ENCODE results near the gene FADS1.

FADS1 gene

DNA sequence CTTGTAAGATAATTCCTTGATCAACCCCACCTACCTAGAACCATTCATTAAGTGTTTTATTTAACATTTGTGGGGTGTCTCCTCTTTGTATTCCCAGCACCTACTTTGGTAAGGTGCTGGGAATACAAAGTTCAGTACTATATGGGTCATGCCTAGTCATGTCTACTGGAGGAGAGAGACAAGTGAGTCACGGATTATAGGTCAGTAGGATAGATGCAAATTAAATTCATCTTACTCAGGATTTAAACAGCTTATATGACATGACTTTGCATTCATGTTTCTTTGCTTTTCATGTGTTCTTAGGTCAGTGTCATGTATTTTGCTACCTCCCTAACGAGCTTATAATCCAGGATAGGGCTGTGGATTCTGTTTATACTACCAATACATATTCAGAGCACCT is 3.4 kb upstream of the FADS1 start:
- no peak for DNase-seq

DNA sequence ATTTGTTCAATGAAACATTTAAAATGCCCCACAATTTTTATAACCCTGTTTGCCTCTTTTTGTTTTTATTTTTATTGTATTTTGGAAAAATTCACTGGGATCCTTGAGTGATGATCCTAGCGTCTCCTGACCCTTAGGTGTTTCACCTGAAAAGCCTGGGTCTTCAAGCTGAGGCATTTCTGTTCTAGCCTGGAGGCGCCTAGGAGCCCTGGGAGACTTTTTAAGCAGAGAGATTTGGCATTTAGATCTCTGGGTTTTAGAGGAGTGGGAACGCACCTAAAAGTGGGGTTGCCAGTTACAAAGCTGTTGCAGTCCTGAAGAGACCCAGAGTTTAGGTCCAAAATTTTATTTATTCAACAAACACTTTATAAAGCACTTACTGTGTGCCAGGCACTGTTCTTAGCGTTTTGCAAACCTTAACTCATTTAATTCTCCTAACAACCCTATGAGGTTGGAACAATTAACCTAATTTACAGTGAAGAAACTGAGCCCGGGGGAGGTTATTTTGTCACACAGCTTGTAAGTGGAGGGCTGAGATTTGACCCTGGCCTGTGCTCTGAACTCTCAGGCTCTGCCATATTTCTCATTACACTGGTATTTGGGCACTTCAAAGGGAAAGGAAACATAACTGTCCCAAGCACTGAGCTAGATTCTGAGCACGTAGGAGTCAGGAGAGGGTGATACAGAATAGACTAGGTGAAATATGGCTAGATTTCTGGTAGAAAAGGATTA is 834 bp upstream of the FADS1 start:
- no peak for DNase-seq

DNA sequence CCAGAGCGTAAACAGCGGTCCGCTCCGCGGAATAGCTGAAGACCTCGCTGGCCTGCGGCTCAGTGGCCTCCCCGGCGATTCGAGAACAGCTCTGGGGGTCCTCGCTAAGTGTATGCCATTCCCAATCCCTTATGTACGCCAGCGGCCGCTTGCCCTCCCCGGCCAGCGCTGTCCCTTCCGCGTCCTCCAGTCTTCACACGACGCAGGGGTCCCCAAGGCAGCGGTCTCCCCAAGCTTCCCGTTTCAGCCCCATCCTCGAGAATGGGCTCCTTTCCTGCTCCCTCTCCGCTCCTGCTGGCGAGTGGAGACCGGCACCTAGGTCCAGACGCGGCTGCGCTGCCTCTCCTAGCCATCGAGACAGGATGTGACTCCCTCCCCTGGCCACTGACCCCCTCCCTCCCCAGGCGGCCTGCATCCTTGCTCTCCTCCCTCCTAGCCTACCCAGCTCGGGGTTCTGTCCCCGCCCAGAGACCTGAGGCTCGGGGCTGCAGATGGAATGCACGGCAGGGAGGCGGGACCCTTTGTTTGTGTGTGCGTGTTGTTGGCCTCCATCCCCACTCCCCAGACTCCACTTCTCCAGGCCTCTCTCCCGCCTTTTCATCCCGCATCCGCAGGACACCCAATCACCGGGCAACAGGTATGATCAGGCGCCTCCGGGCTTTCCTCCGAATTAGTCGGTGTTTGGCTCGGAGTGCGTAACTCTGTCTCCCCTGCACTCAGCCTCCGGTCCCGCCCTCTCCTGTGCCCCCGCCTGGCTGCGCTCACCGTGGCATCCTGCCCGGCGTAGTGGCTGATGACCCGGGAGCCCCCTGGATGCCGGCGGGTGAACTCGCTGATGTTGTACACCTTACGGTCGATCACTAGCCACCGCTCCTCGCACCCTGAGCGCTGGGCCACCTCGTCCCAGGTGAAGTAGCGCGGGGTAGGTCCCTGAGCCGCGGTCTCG is 740 bp downstream of the FADS1 start:
- DNase-seq: peak in 1 of 2 donors; percentile 53

DNA sequence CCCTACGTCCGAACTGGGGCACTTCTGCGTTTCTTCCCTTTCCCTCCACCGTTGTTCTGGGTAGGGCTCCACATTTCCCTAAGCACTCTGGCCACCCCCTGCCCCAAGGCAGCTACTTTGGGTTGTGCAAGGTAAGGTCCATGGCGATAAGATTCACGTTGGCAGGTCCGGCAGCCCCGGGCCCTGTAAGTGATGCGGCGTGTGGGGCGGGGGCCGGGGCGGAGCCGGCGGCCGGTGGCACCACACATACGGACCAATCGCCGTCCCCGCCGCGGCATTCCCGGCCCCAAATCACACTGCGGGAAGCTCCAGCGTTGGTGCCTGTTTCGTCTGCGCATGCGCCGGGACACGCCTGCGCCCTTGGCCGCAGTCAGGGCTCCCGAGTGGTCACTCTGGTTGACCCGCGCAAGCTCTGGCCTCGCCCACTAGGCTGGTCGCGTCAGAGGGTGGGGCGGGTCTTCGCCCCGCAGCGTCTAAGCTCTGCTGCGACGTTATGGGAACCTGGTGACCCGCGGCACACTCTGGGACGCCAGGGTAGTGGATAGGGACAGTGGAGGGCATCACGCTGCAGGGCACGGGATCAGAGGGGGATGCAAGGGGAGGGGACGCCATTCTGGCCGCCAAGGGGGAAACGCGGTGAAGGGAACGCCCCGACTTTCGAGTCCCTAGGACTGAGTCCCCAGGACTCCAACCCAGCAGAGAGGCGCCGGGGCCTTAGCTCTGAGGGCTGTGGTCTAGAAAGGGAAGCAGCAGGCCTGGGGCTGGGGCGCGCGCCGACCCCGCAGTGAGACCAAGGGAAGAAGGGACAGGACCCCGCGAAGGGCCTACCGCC is 1.6 kb downstream of the FADS1 start:
- DNase-seq: peak in 1 of 2 donors; percentile 48

DNA sequence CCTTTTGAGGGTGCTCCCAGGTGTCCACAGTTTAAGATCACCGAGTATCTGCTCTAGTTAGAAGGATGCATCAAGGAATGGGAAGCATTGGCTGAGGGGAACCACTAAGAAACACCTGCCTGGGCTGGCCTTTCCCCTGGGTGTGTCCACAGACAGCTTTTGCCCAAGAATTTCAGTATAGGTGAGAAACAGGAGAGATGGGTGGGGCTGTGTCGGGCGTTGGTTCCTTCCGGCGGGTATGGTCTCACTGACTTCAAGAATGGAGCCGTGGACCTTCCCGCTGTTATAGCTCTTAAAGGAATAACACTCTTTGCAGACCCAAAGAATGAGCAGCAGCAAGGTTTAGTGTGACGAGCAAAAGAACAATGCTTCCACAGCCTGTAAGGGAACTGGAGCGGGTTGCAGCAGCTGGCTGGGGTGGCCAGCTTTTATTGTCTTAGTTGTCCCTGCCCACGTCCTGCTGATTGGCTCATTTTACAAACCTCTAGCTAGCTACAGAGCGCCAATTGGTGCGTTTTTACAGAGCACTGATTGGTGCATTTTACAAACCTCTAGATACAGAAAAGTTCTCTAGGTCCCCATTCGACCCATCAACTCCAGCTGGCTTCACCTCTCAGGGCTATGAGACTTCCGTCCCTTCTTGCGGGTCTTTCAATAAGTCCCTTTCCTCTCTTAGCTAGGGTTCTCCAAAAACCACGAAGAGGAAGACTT is 2.4 kb downstream of the FADS1 start:
- DNase-seq: no peak

DNA sequence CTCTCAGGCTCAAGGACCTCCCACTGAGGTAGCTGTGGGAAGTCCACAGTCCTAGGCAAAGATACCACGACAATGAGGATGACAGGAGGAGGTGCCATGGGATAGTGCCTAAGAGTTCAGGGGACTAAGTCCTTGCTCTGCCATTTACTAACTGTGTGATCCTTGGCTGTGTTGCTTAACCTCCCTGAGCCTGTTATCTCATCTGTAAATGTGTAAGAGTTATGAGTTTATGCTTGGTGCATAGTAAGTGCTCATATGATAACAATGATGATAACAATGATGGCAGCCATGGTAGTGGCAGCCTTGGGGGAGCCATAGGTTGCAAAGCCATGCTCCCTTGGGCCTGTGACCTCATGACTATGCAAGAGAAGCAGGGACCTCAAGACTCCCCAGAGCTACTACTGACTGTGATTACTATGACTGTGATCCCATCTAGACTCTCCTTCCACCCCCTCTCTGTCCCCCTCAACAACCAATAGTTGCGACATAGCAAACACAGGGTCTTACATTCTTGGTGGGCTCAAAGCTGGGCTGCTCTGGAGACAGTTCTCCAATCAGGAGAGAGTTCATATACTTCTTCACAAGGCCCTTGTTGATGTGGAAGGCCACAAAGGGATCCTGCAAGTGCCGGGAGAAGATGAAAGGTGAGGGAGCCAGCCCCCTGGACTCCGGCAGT is 3.9 kb downstream of the FADS1 start:
- DNase-seq: no peak

DNA sequence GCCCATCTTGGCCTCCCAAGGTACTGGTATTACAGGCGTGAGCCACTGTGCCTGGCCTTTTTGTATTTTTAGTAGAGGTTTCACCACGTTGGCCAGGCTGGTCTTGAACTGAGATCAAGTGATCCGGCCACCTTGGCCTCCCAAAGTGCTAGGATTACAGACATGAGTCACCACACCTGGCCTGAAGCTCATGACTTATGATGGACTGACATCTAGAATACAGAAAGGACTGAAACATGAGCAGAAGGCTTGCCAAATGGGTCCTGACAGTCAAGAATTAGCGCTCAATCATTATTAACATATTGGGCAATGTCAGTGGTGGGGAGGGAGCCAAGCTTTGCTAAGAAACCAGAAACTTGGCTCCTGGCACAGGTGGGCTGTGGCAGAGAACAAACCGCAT is 5.0 kb downstream of the FADS1 start:
- no peak for DNase-seq

DNA sequence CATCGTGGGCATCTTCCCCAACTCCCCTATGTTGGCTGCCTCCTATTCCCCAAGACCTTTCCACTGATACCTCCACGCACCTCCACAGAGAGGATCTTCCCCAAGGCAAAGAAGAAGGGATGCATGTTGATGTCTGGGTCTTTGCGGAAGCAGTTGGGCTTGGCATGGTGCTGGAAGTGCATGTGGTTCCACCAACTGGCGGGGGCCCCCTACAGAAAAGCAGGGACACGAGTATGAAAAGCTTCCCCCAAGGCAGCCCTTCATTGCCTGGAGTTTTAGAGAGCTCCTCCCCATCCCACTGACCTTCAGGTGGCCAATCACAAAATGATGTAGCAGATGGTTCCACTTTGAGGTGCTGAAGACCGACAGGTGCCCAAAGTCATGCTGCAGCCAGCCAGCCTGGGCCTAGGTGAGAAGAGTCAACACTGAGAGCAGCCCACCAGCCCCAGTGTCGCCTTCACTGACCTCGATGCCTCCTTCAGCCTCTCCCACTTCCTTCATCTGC is 6.1 kb downstream of the FADS1 start:
- DNase-seq: no peak

DNA sequence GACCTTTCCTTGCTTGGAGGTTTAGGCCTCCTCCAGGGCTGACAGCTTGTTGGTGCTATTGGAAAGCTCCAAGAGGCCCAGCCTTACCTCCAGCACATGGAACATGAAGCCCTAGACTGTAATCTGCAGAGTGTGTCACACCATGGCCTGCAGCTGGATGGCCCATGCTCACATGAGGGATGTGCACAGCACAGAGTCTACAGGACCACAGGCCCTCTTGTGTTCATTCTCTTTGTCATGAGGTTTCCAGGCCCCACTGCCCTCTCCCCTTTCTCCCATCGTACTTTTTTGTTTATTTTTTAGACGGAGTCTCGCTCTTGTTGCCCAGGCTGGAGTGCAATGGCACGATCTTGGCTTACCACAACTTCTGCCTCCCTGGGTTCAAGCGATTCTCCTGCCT is 10.0 kb downstream of the FADS1 start:
- DNase-seq: no peak

DNA sequence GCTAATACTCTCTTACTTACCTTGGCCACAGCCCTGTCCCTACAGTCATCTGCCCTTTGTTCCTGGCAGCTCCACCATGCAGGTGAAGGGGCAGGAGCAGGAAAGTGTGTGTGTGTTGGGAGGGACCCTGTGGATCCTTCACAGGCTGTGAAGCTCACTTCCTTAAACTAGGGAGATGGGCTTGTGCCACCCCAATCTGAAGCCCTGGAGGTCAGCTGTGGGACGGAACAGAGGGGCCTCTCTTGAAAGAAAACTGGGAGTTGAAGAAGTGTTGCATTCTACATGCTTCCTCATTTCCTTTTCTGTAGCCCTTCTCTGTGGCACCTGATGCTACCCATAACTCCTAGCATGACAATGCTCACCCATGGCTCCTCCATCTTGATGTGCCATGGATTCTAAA is 11.7 kb downstream of the FADS1 start:
- DNase-seq: no peak

DNA sequence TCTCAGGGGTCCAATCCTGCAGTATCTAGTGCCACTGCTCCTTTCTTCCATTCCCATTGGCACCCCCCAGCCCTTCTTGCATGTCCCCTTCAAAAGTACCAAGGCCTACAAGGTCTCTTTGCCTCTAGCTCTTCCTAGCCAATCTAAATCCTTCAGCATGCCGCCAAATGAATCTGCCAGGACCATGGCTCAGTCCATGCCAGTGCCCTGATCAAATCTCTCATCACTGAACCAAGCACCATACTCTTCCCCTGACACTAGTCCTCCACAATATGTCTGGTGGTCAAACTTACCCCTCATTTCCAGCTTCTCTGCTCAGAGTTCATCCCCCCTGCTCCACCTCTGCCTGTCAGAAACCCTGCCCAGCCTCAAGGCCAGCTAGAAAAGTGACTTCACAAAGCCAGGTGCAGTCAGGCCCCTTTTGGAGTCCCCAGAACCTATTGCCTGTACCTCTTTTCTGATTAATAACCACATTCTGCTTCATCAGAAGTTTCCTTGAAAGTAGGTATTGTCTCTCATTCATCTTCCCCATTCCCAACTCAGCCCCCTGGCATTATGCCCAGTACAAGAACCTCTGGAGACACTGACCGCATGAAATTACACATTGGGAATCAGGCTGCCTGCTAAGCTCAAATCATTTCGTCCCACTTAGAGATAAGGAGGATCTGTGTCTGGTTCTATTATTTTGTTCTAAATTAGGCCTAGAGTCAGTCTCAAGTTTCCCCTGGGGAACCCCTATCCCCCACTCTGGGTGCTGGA is 12.7 kb downstream of the FADS1 start:
- no peak for DNase-seq

DNA sequence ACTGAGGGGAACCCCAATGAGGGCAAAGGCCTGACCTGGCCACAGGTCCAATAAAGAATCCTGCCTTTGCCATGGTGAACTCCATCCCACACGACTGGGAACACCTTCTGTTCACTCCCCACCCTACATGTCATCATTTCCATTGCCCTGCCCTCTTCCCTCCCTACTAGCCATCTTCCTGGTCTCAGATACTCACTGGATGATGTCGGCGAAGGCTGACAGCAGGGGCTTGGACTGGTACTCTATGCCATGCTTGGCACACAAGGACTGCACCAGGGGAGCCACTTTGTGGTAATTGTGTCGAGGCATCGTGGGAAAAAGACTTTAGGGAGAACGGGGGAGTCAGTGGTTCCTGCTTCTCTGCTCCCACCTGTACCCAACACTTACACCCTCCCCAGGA is 14.2 kb downstream of the FADS1 start:
- DNase-seq: no peak

DNA sequence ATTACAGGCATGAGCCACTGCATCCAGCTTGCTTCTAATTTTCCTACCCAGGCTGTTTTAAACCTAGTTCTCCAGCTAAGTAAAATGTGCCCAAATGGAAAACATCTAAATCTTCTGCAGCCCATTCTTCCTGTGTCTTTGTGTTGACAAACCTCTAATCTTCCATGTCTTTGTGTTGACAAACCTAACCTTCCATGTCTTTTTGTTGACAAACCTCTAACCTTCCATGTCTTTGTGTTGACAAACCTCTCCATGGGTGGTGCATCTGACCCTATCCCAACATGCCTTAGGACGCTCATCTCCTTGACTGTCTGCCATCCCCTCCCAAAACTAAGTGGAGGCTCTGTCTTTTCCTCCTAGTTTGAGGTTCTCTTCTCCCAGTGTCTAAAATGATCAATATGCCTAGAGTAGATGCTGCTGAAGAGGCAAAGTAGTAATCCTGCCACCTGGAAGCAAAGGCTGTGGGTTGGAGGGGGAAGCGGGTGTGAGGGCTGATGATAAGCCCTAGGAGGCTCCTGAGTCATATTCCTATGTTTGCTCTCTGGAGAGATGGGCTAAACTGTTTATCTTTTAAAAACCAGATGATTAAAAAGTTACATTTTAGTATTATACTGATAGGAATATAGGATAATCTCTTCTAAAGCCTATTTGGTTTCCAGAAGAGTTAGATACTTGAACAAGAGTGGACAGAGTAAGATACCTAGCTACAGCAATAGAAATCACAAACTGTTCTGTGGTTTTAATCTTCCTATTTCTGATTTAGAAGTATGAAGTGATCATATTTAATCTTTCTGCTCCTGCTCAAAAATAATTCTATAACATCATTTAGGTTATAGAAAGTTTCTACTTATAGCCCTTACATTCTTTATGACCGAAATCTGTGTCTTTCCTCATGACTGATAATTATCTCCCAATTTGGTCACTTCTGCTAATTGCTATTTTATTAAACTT is 16.2 kb downstream of the FADS1 start:
- no peak for DNase-seq

DNA sequence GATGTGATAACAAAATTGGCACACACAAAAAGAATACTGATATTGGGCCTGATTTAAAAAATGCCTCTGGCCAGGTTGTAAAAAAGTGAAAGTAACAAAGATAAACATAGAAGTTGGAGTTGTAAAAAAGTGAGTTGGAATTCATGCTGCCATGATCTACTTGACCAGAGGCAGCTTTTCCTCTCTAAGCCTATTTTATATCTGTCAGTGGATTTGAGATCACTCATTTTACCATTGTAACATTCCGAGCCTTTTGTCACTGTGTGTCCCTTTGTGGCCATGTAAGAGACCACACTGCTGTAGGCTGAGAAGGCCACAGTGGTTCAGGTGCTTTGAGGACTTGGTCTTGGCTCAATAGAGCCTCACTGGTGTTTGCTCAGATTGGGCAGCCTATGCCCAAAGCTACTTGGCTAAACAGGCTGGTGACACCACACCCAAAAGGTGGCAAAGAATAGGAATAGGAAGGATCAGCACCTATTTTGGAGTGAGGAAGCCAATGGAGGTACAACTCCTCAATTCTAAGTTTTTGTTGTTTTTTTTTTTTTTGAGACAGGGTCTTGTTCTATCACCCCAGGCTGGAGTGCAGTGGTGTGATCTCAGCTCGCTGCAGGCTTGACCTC is 17.0 kb downstream of the FADS1 start:
- DNase-seq: no peak

DNA sequence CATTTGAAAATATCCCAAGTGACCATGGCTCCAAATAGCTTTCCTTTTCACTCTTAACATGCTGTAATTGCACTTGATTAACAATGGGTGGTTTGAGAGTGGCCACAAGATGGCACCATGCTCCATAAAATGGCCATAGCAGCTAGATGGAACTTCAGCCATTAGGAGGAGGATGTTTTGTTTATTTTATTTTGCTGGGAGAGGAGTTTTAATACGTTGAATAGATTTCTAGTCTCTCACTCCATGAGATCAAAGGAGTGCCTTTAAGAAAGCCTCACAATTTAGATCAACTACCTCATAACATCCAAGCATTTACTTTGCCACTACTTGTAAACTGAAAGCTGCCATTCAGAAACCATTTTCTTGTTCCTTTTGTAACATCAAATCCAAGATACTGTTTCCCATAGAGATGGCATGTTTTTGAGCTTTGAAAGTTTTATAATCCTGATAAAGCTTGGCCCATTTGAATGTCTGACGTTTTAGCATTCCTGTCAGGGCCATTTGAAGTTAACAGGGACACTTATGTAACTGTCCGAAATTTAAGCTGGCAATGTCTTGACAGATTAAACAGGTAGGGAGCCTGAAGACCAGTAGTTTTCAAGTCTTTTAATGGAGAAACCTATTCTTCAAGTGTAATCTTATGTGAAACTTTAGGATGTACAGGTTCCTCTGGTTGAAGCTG is 19.4 kb downstream of the FADS1 start:
- peak; percentile 50 to 51 for DNase-seq

DNA sequence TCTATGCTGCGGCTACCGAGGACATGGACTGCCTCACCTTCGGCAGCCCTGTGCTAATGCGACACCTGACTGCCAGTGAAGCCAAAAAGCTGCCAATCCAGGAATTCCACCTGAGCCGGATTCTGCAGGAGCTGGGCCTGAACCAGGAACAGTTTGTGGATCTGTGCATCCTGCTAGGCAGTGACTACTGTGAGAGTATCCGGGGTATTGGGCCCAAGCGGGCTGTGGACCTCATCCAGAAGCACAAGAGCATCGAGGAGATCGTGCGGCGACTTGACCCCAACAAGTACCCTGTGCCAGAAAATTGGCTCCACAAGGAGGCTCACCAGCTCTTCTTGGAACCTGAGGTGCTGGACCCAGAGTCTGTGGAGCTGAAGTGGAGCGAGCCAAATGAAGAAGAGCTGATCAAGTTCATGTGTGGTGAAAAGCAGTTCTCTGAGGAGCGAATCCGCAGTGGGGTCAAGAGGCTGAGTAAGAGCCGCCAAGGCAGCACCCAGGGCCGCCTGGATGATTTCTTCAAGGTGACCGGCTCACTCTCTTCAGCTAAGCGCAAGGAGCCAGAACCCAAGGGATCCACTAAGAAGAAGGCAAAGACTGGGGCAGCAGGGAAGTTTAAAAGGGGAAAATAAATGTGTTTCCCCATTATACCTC is 20.8 kb downstream of the FADS1 start:
- DNase-seq: no peak

DNA sequence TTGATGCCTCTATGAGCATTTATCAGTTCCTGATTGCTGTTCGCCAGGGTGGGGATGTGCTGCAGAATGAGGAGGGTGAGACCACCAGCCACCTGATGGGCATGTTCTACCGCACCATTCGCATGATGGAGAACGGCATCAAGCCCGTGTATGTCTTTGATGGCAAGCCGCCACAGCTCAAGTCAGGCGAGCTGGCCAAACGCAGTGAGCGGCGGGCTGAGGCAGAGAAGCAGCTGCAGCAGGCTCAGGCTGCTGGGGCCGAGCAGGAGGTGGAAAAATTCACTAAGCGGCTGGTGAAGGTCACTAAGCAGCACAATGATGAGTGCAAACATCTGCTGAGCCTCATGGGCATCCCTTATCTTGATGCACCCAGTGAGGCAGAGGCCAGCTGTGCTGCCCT is 21.3 kb downstream of the FADS1 start:
- DNase-seq: no peak

DNA sequence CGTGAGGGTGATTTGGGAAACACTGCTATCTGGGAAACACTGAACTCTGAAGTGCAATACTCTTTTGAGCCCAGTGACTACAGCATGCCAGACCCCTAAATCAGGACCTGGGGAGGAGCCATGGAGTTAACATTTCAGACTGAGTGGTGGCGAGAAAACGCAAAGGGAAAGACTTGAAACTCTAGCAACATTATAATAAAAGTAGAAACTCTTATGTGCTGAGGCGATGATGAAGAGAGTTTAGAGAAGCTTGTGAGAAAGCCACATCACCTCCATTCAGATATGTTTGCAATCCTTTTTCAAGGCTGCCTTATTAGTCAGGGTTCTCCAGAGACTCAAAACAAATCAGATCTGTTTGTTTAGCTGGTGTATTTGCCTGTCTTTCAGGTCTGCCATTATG is 22.2 kb downstream of the FADS1 start:
- no peak for DNase-seq
